CD4-positive, CD25-positive, alpha-beta regulatory T cell (primary cell): ENCODE data around the gene SCEL. TPM values are rescaled to one million over a fixed set of nuclear protein-coding genes. Genes with fewer than 3 reads are reported as not detected.

Source experiments
- ATAC-seq, 2 donors: fragments of 150-1000 bp; cut with Tn5 transposase; one replicate each; pipeline ENCODE4 v1.10.0; 2021; ENCODE audit warnings: low read depth in 2 of 2, moderate number of reproducible peaks in 2 of 2, moderate library complexity in 1 of 2
- DNase-seq, 3 donors: peaks; one replicate each; pipeline versions ENCODE4 v3.0.0 to v3.0.0-alpha.2; 2012 to 2022; ENCODE audit warnings: mixed read lengths in 1 of 3
- H3K27ac ChIP-seq: one replicate; pipeline ENCODE4 v1.7.0; 2013; ENCODE audit warnings: mild to moderate bottlenecking, low read length; ENCODE audit not compliant: insufficient read depth, poor library complexity, severe bottlenecking
- H3K27me3 ChIP-seq: one replicate; pipeline ENCODE4 v1.7.0; 2013; ENCODE audit warnings: low read length; ENCODE audit not compliant: control insufficient read depth, insufficient read depth
- H3K36me3 ChIP-seq: one replicate; pipeline ENCODE4 v1.7.0; 2013; ENCODE audit warnings: mild to moderate bottlenecking, low read length, moderate library complexity; ENCODE audit not compliant: control insufficient read depth, insufficient read depth
- H3K4me1 ChIP-seq: 2 replicates; pipeline ENCODE4 v1.7.0; 2013; ENCODE audit warnings: mild to moderate bottlenecking, low read length; ENCODE audit not compliant: insufficient read depth, control insufficient read depth, poor library complexity, severe bottlenecking
- H3K4me3 ChIP-seq: one replicate; pipeline ENCODE4 v1.7.0; 2013; ENCODE audit warnings: low read depth, mild to moderate bottlenecking, low read length, moderate library complexity
- H3K9me3 ChIP-seq, 2 experiments: 1 replicate in 1 of 2; 2 replicates in 1 of 2; pipeline ENCODE4 v1.7.0; 2013; ENCODE audit warnings: low read length in 2 of 2, mild to moderate bottlenecking in 1 of 2, moderate library complexity in 1 of 2; ENCODE audit not compliant: control insufficient read depth in 2 of 2
- H3K27ac Mint-ChIP-seq, 3 donors: one replicate each; pipeline ENCODE4 v1.8.0; 2020 to 2022; ENCODE audit warnings: mild to moderate bottlenecking in 3 of 3, mixed read lengths in 3 of 3, moderate library complexity in 2 of 3
- H3K27me3 Mint-ChIP-seq: one replicate; pipeline ENCODE4 v1.8.0; 2022; ENCODE audit warnings: mild to moderate bottlenecking, mixed read lengths
- H3K36me3 Mint-ChIP-seq: one replicate; pipeline ENCODE4 v1.8.0; 2020; ENCODE audit warnings: mixed read lengths
- H3K4me1 Mint-ChIP-seq, 4 donors: one replicate each; pipeline ENCODE4 v1.8.0; 2020 to 2022; ENCODE audit warnings: mixed read lengths in 4 of 4, mild to moderate bottlenecking in 1 of 4
- H3K4me3 Mint-ChIP-seq, 4 donors: one replicate each; pipeline ENCODE4 v1.8.0; 2020 to 2022; ENCODE audit warnings: mild to moderate bottlenecking in 4 of 4, mixed read lengths in 4 of 4, moderate library complexity in 3 of 4
- H3K9me3 Mint-ChIP-seq, 7 donors: one replicate each; pipeline ENCODE4 v1.8.0; 2020 to 2022; ENCODE audit warnings: mixed read lengths in 7 of 7, mild to moderate bottlenecking in 3 of 7, moderate library complexity in 2 of 7
- polyA plus RNA-seq, 4 donors: library from polyadenylated mRNA; unstranded; fragments of 300-500 nt; fragmentation: Illumina TruSeq; gene quantifications; one replicate each; pipeline ENCODE4 v1.2.3, GENCODE V29; 2021
- total RNA-seq: library from RNA; stranded (reverse); gene quantifications from one replicate; pipeline ENCODE4 v1.2.3, GENCODE V29; 2022

SCEL gene
- total and polyA plus RNA-seq, 5 donors from 2014 or later: not detected

GRCh38 chr13:77532983-77533382, 2.5 kb upstream of the SCEL start:
- no peaks in the 10 kb centered on the region for H3K4me1 ChIP-seq
- no peaks in the 10 kb centered on the region for H3K4me1 Mint-ChIP-seq
- no peak overlapping the region for H3K4me3 Mint-ChIP-seq
- peaks cover 0 to 2% (median 0%) of the 10 kb centered on the region in 7 donors for H3K9me3 Mint-ChIP-seq
- peaks cover 9% of the 10 kb centered on the region for H3K27me3 Mint-ChIP-seq
- H3K4me3 ChIP-seq: no peak overlapping the region
- no peak overlapping the region for H3K27ac Mint-ChIP-seq
- H3K36me3 ChIP-seq: no peaks in the 10 kb centered on the region
- no peaks in the 10 kb centered on the region for H3K36me3 Mint-ChIP-seq
- no peaks in the 10 kb centered on the region for H3K9me3 ChIP-seq
- ATAC-seq (no peak), DNase-seq (no peak)
- H3K27me3 ChIP-seq: peaks cover 7% of the 10 kb centered on the region
- no peak overlapping the region for H3K27ac ChIP-seq

GRCh38 chr13:77533875-77534788, 1.4 kb upstream of the SCEL start:
- no peaks in the 10 kb centered on the region for H3K4me1 ChIP-seq
- peaks cover 9% of the 10 kb centered on the region for H3K27me3 Mint-ChIP-seq
- H3K27ac ChIP-seq: no peak overlapping the region
- H3K9me3 ChIP-seq: no peaks in the 10 kb centered on the region
- no peak for DNase-seq
- H3K4me3 Mint-ChIP-seq: no peak overlapping the region
- H3K4me3 ChIP-seq: no peak overlapping the region
- H3K27ac Mint-ChIP-seq: no peak overlapping the region
- no peaks in the 10 kb centered on the region for H3K4me1 Mint-ChIP-seq
- H3K9me3 Mint-ChIP-seq: peaks cover 0 to 2% (median 0%) of the 10 kb centered on the region in 7 donors
- H3K36me3 Mint-ChIP-seq: no peaks in the 10 kb centered on the region
- H3K27me3 ChIP-seq: peaks cover 7% of the 10 kb centered on the region
- no peak for ATAC-seq
- no peaks in the 10 kb centered on the region for H3K36me3 ChIP-seq

GRCh38 chr13:77536358-77536757, 852 bp downstream of the SCEL start:
- H3K9me3 ChIP-seq: no peaks in the 10 kb centered on the region
- H3K36me3 ChIP-seq: no peaks in the 10 kb centered on the region
- H3K27ac Mint-ChIP-seq: no peak overlapping the region
- H3K27me3 Mint-ChIP-seq: peaks cover 13% of the 10 kb centered on the region
- H3K4me1 Mint-ChIP-seq: no peaks in the 10 kb centered on the region
- no peaks in the 10 kb centered on the region for H3K36me3 Mint-ChIP-seq
- no peak for DNase-seq
- no peak overlapping the region for H3K27ac ChIP-seq
- H3K4me3 ChIP-seq: no peak overlapping the region
- no peak overlapping the region for H3K4me3 Mint-ChIP-seq
- peaks cover 0 to 2% (median 0%) of the 10 kb centered on the region in 7 donors for H3K9me3 Mint-ChIP-seq
- H3K27me3 ChIP-seq: peaks cover 9% of the 10 kb centered on the region
- no peak for ATAC-seq
- no peaks in the 10 kb centered on the region for H3K4me1 ChIP-seq

GRCh38 chr13:77537289-77537919, 1.9 kb downstream of the SCEL start:
- ATAC-seq: no peak
- H3K4me1 ChIP-seq: no peaks in the 10 kb centered on the region
- Mint-ChIP-seq H3K27ac (no peak overlapping the region), H3K9me3 (peaks cover 0 to 2% (median 0%) of the 10 kb centered on the region in 7 donors), H3K4me3 (no peak overlapping the region), H3K4me1 (no peaks in the 10 kb centered on the region), H3K27me3 (peaks cover 13% of the 10 kb centered on the region), H3K36me3 (no peaks in the 10 kb centered on the region)
- no peak for DNase-seq
- no peaks in the 10 kb centered on the region for H3K9me3 ChIP-seq
- H3K27ac ChIP-seq: no peak overlapping the region
- H3K4me3 ChIP-seq: no peak overlapping the region
- H3K27me3 ChIP-seq: peaks cover 9% of the 10 kb centered on the region
- H3K36me3 ChIP-seq: no peaks in the 10 kb centered on the region

GRCh38 chr13:77543711-77544110, 8.2 kb downstream of the SCEL start:
- ATAC-seq (no peak), DNase-seq (no peak)
- H3K4me3 Mint-ChIP-seq: no peak overlapping the region
- H3K4me1 ChIP-seq: no peaks in the 10 kb centered on the region
- no peak overlapping the region for H3K4me3 ChIP-seq
- no peaks in the 10 kb centered on the region for H3K36me3 Mint-ChIP-seq
- peaks cover 20% of the 10 kb centered on the region for H3K27me3 Mint-ChIP-seq
- H3K27me3 ChIP-seq: peaks cover 6% of the 10 kb centered on the region
- peaks cover 0 to 5% (median 0%) of the 10 kb centered on the region in 7 donors for H3K9me3 Mint-ChIP-seq
- no peaks in the 10 kb centered on the region for H3K9me3 ChIP-seq
- no peak overlapping the region for H3K27ac ChIP-seq
- no peaks in the 10 kb centered on the region for H3K4me1 Mint-ChIP-seq
- H3K27ac Mint-ChIP-seq: no peak overlapping the region
- no peaks in the 10 kb centered on the region for H3K36me3 ChIP-seq

GRCh38 chr13:77544355-77544754, 8.8 kb downstream of the SCEL start:
- no peaks in the 10 kb centered on the region for H3K4me1 ChIP-seq
- no peak for ATAC-seq
- H3K27me3 Mint-ChIP-seq: peaks cover 20% of the 10 kb centered on the region
- no peak for DNase-seq
- H3K4me3 ChIP-seq: no peak overlapping the region
- no peaks in the 10 kb centered on the region for H3K36me3 ChIP-seq
- H3K36me3 Mint-ChIP-seq: no peaks in the 10 kb centered on the region
- peaks cover 0 to 5% (median 0%) of the 10 kb centered on the region in 7 donors for H3K9me3 Mint-ChIP-seq
- no peak overlapping the region for H3K4me3 Mint-ChIP-seq
- no peak overlapping the region for H3K27ac ChIP-seq
- peak overlapping the region in 1 of 3 donors; percentile 11 for H3K27ac Mint-ChIP-seq
- H3K9me3 ChIP-seq: no peaks in the 10 kb centered on the region
- no peaks in the 10 kb centered on the region for H3K4me1 Mint-ChIP-seq
- H3K27me3 ChIP-seq: peaks cover 8% of the 10 kb centered on the region

GRCh38 chr13:77544758-77545338, 9.3 kb downstream of the SCEL start:
- no peaks in the 10 kb centered on the region for H3K9me3 ChIP-seq
- Mint-ChIP-seq H3K27me3 (peaks cover 20% of the 10 kb centered on the region), H3K4me1 (no peaks in the 10 kb centered on the region), H3K27ac (no peak overlapping the region), H3K36me3 (no peaks in the 10 kb centered on the region), H3K4me3 (no peak overlapping the region), H3K9me3 (peaks cover 0 to 6% (median 0%) of the 10 kb centered on the region in 7 donors)
- H3K4me3 ChIP-seq: no peak overlapping the region
- H3K27ac ChIP-seq: no peak overlapping the region
- H3K36me3 ChIP-seq: no peaks in the 10 kb centered on the region
- ATAC-seq (no peak), DNase-seq (no peak)
- peaks cover 9% of the 10 kb centered on the region for H3K27me3 ChIP-seq
- H3K4me1 ChIP-seq: no peaks in the 10 kb centered on the region
